Spinal cord (tissue), 10 donors: ENCODE results near the gene SLC45A3. TPM values are rescaled to one million over a fixed set of nuclear protein-coding genes. Genes with fewer than 3 reads are reported as not detected.

ENCODE experiments used
- DNase-seq, 6 donors: peaks; one replicate each; pipeline versions ENCODE4 v3.0.0 to v3.0.0-alpha.2; 2013 to 2015; ENCODE audit warnings: low spot score in 6 of 6, low read depth in 4 of 6
- H3K27ac ChIP-seq: one replicate; pipeline ENCODE4 v1.5.1; 2013; ENCODE audit warnings: low read depth, low read length, control low read depth
- H3K27me3 ChIP-seq: one replicate; pipeline ENCODE4 v1.6.1; 2013; ENCODE audit warnings: low read length; ENCODE audit not compliant: control insufficient read depth, insufficient read depth
- H3K36me3 ChIP-seq: one replicate; pipeline ENCODE4 v1.6.1; 2013; ENCODE audit warnings: low read length; ENCODE audit not compliant: control insufficient read depth, insufficient read depth
- H3K4me1 ChIP-seq: one replicate; pipeline ENCODE4 v1.6.1; 2013; ENCODE audit warnings: low read length; ENCODE audit not compliant: control insufficient read depth, insufficient read depth
- H3K4me3 ChIP-seq: one replicate; pipeline ENCODE4 v1.5.1; 2013; ENCODE audit warnings: low read depth, low read length, control low read depth
- H3K9me3 ChIP-seq: one replicate; pipeline ENCODE4 v1.6.1; 2013; ENCODE audit warnings: low read length; ENCODE audit not compliant: control insufficient read depth, insufficient read depth
- WGBS: methylation state at CpG from one replicate; pipeline ENCODE4 v1.1.5; 2013; ENCODE audit warnings: missing lambda C conversion rate; ENCODE audit not compliant: insufficient coverage; 5-methylcytosine and 5-hydroxymethylcytosine counted together
- polyA plus RNA-seq, 2 donors: library from polyadenylated mRNA; unstranded; fragments of 120-200 nt; gene quantifications; one replicate each; pipeline ENCODE4 v1.2.1, GENCODE V29; 2013; ENCODE audit not compliant: insufficient read length in 2 of 2
- total RNA-seq, 2 donors: library from RNA; depleted of rRNA in 1 of 2; stranded (reverse); fragments of 120-200 nt in 1 of 2; fragments of >200 nt in 1 of 2; gene quantifications; one replicate each; pipeline versions ENCODE4 v1.2.3 to v1.2.4, GENCODE V29; 2013 to 2014
- donor health status: healthy.

SLC45A3 gene
- total and polyA plus RNA-seq, 4 donors = 6.3 to 9.5 (median 6.6) TPM

DNA sequence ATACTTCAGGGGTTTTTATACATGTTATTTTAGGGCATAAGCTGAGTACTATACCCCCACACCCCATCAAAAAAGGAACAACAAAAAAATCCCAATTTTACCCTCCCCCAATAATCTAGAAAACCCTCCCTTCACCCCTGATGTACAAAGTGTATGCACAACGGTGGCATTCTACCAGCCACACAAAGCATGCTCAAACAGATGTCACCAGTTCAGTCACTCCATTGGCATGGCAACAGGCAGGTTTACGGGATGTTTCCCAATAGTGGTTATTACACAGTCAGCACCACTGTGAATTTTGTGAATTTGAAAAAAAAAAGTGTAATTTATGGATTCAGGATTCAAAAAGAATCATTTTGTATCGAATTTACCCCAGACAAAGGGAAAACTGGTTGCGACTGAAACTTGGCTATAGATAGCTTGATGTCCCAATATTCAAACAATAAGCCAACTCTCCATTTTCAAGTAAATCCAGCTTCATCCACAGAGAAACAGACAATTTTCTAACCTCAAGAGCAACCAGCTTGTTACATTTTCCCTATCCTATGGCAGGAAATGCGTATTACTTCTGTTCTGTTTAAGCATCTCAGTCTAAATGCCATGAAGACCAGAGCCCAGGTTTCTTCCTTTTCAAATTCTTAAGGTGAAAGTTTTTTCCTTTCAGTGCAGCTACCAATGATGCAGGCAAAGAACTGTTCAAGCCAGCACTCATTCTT, 34.0 kb upstream of the SLC45A3 start:
- Histone ChIP-seq H3K27ac (peak overlapping the region; percentile 12), H3K4me1 (no peaks in the 10 kb centered on the region), H3K9me3 (no peaks in the 10 kb centered on the region), H3K27me3 (no peaks in the 10 kb centered on the region), H3K4me3 (no peak overlapping the region), H3K36me3 (no peaks in the 10 kb centered on the region)
- WGBS = 48% methylated on average over 3 of the region's 5 CpGs
- peak in 2 of 6 donors; percentile 62 to 75 for DNase-seq

DNA sequence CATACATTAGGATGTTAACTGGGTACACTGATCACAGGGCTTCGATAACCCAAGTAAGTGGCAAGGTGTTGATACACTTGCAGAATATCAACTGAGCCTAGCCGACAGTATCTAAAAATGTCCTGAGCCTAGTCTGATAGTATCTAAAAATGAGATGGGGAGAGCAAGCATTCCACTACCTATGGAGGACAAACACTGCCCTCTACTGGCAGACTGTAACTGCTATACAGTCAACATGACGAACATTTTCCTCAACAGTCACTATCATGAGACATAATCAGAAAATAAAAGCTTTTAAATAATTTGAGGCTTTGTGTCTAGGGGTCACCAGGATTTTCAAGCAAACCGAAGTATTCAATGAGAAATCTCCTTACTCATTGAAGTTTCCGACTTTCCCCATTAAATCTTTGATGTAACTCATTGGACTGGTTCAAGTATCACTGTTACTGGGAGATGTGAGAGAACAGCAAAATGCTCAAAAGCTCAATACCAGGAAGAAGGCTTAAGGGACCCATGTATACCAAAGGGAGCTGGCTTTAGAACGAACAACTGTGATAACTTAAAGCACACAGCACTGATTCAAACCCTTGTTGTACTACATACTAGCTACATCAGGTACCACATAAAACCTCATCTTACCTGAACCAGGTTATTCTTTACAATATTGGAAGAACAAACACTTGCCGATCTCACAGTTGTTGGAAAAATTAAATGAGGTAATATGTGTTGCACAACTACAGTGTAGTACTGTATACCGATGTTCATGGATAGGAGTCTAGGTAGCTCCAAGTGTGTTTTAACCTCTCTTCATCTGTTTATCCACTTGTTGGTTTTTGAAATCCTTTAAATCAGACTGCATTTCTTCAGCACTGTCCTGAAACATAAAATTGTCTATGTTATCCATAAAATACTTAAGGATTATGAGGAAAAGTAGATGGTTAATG, 31.1 kb upstream of the SLC45A3 start:
- Histone ChIP-seq H3K27ac (no peak overlapping the region), H3K27me3 (no peaks in the 10 kb centered on the region), H3K36me3 (peaks cover 4% of the 10 kb centered on the region), H3K4me1 (no peaks in the 10 kb centered on the region), H3K9me3 (no peaks in the 10 kb centered on the region), H3K4me3 (no peak overlapping the region)
- no CpG with 5 or more reads among the region's 8 CpGs for WGBS
- DNase-seq = peak in 4 of 6 donors; percentile 50 to 88 (median 74)

DNA sequence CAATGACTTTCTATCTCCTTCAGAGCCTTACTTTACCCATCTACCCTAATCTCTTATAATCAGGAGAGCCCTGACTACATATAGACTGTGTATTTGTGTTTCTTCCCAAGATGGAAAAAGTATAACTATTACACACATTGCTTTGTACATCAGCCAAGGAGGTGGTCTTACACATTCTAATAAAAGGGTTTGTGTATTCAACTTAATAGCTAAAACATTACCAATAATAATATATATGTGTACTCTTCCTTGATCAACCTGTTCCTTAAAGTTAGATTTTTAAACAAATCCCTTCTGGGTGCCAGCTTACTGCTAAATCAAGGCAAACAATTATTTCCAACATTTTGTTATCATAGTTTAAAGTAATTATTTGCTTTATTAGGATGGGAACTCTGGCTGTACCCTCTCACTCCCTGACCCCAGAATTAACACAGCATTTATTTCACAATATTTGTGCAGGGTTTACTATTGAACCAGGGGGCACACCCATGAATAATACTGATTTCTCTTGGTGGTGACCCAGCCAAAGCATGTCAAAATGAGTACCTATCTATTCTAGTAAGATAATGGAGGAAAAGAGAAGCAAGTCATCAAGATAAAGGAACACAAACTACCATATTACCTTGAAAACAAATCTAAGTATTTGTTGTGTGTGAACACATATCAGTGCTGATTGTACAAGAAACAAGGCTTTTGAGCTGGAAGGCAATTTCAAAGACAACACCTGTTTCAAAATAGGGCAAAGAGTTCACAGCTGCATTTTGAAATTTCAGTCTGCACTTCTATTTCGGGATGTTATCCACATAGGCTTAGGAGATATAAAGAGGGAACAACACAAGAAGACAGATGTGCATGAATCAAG, 30.1 kb upstream of the SLC45A3 start:
- Histone ChIP-seq H3K36me3 (peaks cover 10% of the 10 kb centered on the region), H3K27ac (no peak overlapping the region), H3K4me1 (no peaks in the 10 kb centered on the region), H3K27me3 (no peaks in the 10 kb centered on the region), H3K4me3 (no peak overlapping the region), H3K9me3 (no peaks in the 10 kb centered on the region)
- DNase-seq = no peak
- no CpG with 5 or more reads among the region's 1 CpG for WGBS

DNA sequence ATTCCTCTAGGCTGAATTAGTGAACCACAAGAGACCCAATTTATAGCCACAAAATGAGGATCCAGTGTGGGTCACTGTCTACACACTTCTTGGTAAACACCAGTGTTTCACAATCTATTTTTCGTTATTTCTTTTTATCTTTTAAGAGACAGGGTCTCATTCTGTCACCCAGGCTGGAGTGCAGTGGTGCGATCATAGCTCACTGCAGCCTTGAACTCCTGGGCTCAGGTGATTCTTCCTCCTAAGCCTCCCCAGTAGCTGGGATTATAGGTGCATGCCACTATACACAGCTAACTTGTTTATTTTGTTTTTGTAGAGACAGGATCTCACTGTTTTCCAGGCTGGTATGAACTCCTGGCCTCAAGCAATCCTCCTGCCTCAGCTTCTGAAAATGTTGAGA, 29.3 kb upstream of the SLC45A3 start:
- DNase-seq = no peak
- no peak overlapping the region for H3K4me3 ChIP-seq
- H3K9me3 ChIP-seq = no peaks in the 10 kb centered on the region
- H3K36me3 ChIP-seq = peaks cover 10% of the 10 kb centered on the region
- no peak overlapping the region for H3K27ac ChIP-seq
- H3K4me1 ChIP-seq = no peaks in the 10 kb centered on the region
- 100% methylated on average over 2 of the region's 2 CpGs for WGBS
- no peaks in the 10 kb centered on the region for H3K27me3 ChIP-seq

- H3K36me3 ChIP-seq = peaks cover 10% of the 10 kb centered on the region
- no CpG with 5 or more reads among the region's 4 CpGs for WGBS
- no peak overlapping the region for H3K27ac ChIP-seq
- H3K4me3 ChIP-seq = no peak overlapping the region
- peak in 1 of 6 donors; percentile 32 for DNase-seq
- H3K27me3 ChIP-seq = no peaks in the 10 kb centered on the region
- H3K4me1 ChIP-seq = no peaks in the 10 kb centered on the region
- no peaks in the 10 kb centered on the region for H3K9me3 ChIP-seq
Observed at GRCh38 chr1:205709059-205709398, 28.7 kb upstream of the SLC45A3 start.

GRCh38 chr1:205706601-205707502, 26.5 kb upstream of the SLC45A3 start:
- DNase-seq = no peak
- no peaks in the 10 kb centered on the region for H3K9me3 ChIP-seq
- no peak overlapping the region for H3K27ac ChIP-seq
- peaks cover 6% of the 10 kb centered on the region for H3K4me1 ChIP-seq
- peaks cover 10% of the 10 kb centered on the region for H3K36me3 ChIP-seq
- no peak overlapping the region for H3K4me3 ChIP-seq
- H3K27me3 ChIP-seq = no peaks in the 10 kb centered on the region
- 100% methylated on average over 1 of the region's 6 CpGs for WGBS

- 100% methylated on average over 1 of the region's 2 CpGs for WGBS
- no peak overlapping the region for H3K4me3 ChIP-seq
- H3K4me1 ChIP-seq = peaks cover 18% of the 10 kb centered on the region
- peaks cover 10% of the 10 kb centered on the region for H3K36me3 ChIP-seq
- H3K27me3 ChIP-seq = no peaks in the 10 kb centered on the region
- no peak for DNase-seq
- no peak overlapping the region for H3K27ac ChIP-seq
- no peaks in the 10 kb centered on the region for H3K9me3 ChIP-seq
Observed at GRCh38 chr1:205704903-205705302, 24.6 kb upstream of the SLC45A3 start.

GRCh38 chr1:205703072-205703471, 22.8 kb upstream of the SLC45A3 start:
- H3K36me3 ChIP-seq = peaks cover 8% of the 10 kb centered on the region
- H3K27ac ChIP-seq = no peak overlapping the region
- WGBS = no CpG with 5 or more reads among the region's 1 CpG
- H3K4me3 ChIP-seq = no peak overlapping the region
- no peaks in the 10 kb centered on the region for H3K9me3 ChIP-seq
- no peak for DNase-seq
- H3K27me3 ChIP-seq = no peaks in the 10 kb centered on the region
- peaks cover 18% of the 10 kb centered on the region for H3K4me1 ChIP-seq
